LHCN-M2 (cell line): ENCODE data around the gene KRTAP10-1. TPM values are rescaled to one million over a fixed set of nuclear protein-coding genes. Genes with fewer than 3 reads are reported as not detected.

Source experiments
- DNase-seq: peaks from one replicate; pipeline ENCODE4 v3.0.0-alpha.2; 2012; ENCODE audit warnings: low read depth
- total RNA-seq: library from RNA; depleted of rRNA; stranded (reverse); fragments of >200 nt; gene quantifications from 2 replicates; pipeline ENCODE4 v1.2.3, GENCODE V29; 2014

The KRTAP10-1 gene
- total RNA-seq, 1 experiment from 2014 or later, result not detected

- DNase-seq, result no peak
These were observed 8.9 kb upstream of the KRTAP10-1 start for GRCh38 chr21:44548922-44549321.

DNA sequence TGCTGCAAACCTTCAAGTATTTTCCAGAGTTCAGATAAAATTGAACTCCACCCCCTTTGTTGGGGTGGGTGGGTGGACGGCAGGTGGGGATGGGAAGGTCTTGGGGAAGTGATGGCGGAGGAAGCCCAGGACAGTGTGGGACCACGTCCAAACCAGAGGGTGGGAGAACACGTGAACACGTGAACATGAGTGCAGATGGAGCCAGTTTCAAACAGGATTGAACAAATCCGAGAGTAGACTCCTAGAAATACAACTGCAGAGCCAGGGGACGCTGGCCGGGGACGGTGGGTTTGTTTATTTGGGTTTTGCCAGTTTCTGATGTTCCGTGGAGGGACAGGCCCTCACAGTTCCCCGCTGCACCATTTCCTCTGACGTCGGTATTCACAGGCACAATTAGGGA is 8.4 kb upstream of the KRTAP10-1 start:
- no peak for DNase-seq

DNA sequence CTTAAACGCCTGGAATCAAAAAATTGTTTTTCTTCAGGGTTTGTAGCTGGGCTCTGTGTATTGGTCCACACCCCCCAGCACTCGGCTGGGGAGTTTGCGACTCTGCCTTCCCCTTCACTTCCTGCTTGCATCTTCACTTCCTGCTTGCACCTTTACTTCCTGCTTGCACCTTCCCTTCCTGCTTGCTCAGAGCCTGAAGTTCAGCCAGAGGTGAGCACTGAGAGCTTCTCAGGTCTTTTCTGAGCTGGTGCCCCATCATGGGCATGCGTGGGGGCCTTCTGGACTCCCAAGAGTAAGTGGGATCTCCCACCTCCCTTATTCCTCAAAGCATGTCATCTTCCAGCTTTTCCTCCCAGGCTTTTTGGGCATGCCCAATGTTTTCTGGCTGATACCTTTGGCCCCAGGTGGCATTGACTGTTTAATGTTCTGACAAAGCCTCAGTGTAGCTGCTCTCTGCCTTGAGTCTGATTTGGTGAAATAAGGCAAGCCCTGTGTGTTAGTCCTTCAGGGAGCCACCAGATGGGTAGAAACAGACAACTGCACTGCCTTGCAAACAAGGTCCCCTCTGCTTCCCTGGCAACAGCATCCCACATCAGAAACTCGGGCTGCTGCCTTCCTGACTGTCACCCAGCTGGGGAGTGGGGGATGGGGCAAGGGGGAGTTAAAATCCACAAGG is 7.8 kb upstream of the KRTAP10-1 start:
- DNase-seq, result no peak

- no peak for DNase-seq
These were observed 4.6 kb upstream of the KRTAP10-1 start for GRCh38 chr21:44544566-44544965.

DNA sequence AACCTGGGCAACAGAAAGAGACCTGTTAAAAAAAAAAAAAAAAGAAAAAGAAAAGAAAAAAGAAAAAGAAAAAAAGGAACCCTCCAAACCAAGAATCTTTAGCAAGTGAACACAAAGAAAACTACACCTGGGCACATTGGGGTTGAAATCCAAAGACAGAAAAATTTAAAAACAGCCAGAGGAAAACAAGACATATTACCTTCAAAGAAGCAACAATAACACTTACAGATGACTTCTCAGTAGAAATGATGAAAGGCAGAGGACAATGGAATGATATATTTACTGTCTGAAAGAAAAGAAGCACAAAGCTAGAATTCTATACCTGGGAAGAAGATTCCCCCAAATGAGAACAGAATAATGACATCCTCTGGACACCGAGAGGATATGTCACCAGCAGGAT is 2.7 kb upstream of the KRTAP10-1 start:
- no peak for DNase-seq

- no peak for DNase-seq
These were observed 820 bp upstream of the KRTAP10-1 start for GRCh38 chr21:44540741-44541288.

DNA sequence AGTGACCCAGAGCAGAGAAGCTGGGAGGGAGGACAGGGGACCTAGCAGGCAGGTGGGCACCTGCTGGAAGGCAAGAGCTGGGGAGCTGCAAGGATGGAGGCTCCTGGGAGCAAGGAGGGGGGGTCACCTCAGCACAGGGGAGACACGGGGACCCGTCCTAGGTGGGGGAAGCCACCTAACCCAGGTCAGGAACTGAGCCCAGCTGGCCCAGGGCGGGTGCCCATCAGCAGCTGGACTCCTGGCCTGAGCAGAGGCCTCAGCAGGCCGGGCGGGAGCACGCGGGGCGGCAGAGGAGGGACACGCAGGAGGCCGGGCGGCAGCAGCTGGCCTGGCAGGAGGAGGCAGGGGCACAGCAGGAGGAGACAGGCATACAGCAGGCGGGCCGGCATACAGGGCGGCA is 949 bp downstream of the KRTAP10-1 start:
- no peak for DNase-seq

DNA sequence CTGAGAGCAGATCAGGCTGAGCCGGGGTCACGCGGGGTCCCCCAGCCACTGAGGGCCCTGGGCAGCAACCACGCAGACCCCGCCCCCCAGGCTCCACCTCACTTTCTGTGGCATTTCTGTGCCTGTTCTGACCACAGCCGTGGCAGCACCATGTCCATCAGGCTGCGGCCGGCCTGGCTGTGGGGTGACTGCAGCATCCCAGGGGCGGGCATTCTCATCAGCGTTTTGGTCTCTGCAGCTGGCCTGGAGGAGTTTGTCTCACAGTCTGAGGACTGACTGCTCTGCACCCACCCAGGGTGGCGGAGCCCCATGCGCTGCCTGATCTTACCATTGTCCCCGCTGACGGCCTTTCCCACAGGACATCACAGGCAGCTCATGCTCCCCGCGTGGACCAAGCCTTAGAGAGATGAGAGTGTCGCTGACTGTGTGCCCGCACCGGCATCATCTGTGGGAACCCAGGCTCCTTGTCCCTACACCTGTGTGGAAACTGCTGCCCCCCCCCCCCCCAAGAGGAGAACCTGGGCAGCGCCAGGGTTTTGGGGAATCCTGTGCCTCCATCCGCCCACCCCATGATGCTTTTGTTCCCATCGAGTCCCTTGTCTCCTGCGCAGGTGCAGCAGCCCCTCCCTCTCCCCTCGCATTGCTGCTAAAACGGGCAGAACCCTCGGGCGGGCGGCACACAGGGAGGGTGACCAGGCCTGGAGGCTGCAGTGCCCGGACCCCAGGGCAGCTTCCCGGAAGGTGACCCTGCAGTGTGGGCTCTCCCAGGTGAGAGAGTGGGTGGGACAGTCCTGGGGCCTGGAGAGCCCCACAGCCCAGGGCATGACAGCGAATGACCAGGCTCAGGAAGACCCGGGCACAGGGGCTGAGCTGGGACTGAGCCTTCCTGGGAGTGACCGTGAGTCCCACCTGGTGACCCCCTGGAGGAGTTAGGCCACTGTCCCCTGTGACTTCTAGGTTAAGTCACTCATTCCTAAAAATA is 1.8 kb downstream of the KRTAP10-1 start:
- DNase-seq, result no peak

DNA sequence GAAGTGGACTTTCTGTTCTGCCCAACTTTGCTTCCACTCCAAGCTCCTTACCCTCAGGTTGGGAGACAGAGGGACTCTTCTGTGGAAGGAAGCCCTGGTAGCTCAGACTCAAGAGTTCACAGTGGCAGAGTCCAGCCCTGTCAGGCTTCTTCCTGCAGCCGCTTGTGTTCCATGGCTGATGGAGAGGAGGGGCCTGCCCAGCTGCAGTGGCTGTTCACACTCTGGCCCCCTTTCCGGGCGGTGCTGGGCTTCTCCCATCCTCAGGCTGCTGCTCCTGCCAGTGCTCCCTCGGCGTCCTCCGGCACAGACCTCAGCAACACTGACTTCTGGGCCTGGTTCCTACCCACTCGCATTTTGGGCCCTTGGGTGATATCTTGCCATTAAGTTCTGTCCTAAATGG is 4.0 kb downstream of the KRTAP10-1 start:
- no peak for DNase-seq

- DNase-seq, result no peak
These were observed 5.3 kb downstream of the KRTAP10-1 start for GRCh38 chr21:44534688-44535087.

DNA sequence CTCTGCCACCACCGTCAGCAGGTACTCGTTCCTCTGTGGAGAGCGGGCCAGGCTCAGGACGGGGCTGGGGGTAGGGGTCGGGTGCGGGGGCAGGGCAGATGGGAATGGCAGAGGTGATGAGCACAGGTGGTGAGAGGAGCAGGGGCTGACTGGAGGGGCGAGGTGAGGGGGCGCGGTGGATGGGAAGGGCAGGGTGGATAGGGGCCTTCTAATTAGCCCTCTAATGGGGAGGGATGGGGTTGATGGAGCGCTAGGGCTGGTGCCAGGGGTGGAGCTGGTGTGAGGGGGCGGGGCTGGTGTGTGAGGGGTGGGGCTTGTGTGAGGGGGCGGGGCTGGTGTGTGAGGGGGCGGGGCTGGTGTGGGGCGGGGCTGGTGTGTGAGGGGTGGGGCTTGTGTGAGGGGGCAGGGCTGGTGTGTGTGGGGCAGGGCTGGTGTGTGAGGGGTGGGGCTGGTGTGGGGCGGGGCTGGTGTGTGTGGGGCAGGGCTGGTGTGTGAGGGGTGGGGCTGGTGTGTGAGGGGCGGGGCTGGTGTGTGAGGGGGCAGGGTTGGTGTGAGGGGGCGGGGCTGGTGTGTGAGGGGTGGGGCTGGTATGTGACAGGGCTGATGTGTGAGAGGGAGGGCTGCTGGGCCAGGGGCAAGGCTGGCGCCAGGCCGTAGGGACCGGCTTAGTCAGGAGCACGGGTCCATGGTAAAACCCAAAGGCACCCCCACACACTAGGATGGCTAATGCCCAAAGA is 5.9 kb downstream of the KRTAP10-1 start:
- no peak for DNase-seq

DNA sequence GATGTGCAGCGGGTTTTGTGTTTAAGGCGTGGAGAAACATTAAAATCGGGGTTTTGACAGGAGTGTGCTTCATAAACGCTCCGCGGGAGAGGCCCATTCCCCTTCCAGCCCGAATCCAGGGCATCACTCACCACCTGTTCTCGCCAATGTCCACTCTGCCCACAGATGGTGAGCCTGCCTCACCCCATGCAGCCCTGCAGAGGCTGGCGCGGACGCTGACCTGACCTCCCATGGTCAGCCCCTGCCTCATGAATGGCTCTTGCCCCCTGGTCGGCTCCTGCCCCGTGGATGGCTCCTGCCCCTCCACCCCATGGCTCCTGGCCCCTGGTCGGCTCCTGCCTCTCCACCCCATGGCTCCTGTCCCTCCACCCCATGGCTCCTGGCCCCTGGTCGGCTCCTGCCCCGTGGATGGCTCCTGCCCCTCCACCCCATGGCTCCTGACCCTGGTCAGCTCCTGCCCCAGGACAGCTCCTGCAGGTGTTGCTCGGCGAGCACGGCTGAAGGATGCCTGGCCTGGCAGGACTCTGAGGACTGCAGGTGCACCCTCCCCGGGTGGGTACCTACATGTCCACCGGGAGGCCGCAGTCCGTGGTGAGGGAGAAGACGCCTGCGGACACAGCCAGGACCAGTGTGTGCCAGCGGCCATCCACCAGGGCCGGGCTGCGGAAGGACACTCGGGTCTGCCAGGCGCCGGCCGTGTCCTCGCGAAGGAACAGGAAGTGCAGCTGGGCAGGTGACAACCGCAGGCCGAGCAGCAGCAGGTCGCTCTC is 6.7 kb downstream of the KRTAP10-1 start:
- no peak for DNase-seq

- DNase-seq, result no peak
These were observed 7.3 kb downstream of the KRTAP10-1 start for GRCh38 chr21:44532712-44533111.

GRCh38 chr21:44531606-44532564 is 8.1 kb downstream of the KRTAP10-1 start:
- no peak for DNase-seq

DNA sequence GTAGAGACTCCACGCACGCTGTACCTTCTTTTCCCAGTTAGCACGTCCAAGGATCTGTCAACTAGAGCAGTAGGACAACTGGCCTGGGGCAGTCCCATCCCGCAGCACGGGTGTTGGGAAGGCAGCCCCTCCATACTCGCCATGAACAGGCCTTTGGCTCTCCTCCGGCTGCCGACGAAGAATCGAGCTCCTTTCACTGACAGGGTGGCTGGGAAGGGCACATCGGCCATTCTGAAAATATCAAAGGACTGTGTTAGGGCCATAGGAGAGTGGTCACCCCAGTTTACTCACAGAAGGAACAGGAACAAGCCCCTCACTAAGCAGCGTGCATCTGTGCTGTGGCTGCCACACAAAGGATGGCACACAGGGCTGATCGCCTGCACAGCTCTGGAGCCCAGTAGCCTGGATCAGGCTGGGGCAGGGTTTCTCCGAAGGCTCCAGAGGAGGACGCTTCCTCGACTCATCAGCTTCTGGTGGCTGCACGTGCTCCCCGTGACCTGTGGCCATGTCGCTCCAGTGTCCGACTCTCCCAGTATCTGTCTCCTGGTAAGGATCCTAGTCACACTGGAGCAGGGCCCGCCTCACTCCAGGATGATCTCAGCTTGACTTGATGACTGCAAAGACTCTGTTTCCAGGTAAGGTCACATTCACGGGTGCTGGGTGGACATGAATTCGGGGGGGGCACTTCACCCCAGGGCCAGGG is 8.9 kb downstream of the KRTAP10-1 start:
- no peak for DNase-seq

DNA sequence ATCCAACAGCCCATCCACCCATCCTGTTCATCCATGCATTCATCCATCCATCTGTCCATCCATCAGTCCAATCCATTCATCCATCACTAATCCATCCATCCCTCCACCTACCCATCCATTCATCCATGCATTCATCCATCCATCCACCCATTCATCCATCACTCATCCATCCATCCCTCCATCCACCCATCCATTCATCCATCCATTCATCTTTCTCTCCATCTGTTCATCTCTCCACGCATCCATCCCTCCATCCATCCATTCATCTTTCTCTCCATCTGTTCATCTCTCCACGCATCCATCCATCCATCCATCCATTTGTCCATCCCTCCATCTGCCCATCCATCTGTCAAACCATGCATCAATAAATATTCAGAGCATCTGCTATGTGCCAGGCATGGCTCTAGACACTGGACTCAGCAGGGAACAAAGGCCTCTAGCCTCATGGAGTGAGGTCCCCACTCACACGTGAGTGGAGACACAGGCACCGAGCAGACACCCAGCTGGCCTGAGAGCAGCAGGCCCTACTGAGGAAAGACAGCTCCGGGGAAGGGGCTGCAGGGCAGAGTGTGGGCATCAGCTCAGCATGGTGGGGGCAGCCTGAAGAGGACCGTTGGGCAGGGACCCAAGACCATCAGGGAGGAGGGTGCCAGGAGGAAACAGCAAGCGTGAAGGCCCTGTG is 9.6 kb downstream of the KRTAP10-1 start:
- DNase-seq, result no peak

GRCh38 chr21:44529503-44530125 is 10.4 kb downstream of the KRTAP10-1 start:
- no peak for DNase-seq

GRCh38 chr21:44529011-44529421 is 11.0 kb downstream of the KRTAP10-1 start:
- DNase-seq, result no peak
